Loucy (cell line): ENCODE results near the gene CDH2.

Experiments used
- H2AFZ ChIP-seq: fragments of 200-600 bp; sonication (generic); 2 replicates; pipeline ENCODE4 v1.6.0; 2016; ENCODE audit warnings: antibody characterized with exemption, mild to moderate bottlenecking, low read length, moderate library complexity
- H3F3A ChIP-seq: fragments of 200-600 bp; 2 replicates; pipeline ENCODE4 v1.6.0; 2016; ENCODE audit warnings: antibody characterized with exemption, low read depth, mild to moderate bottlenecking
- H3K27me3 ChIP-seq: fragments of 200-600 bp; sonication (generic); 2 replicates; pipeline ENCODE4 v1.6.1; 2014; ENCODE audit warnings: low read length, mild to moderate bottlenecking; ENCODE audit not compliant: insufficient read depth, poor library complexity, severe bottlenecking
- H3K36me3 ChIP-seq: fragments of 200-600 bp; sonication (generic); 2 replicates; pipeline ENCODE4 v1.6.1; 2016; ENCODE audit warnings: low read length; ENCODE audit not compliant: insufficient read depth
- H3K4me1 ChIP-seq: fragments of 200-600 bp; sonication (generic); 2 replicates; pipeline ENCODE4 v1.5.1; 2014; ENCODE audit warnings: low read length, mild to moderate bottlenecking; ENCODE audit not compliant: insufficient read depth, poor library complexity, severe bottlenecking
- H3K4me2 ChIP-seq: fragments of 200-600 bp; sonication (generic); 2 replicates; pipeline ENCODE4 v1.6.0; 2014; ENCODE audit warnings: antibody characterized with exemption, low read length, low read depth, mild to moderate bottlenecking; ENCODE audit not compliant: poor library complexity, severe bottlenecking
- H3K4me3 ChIP-seq: fragments of 200-600 bp; sonication (generic); 2 replicates; pipeline ENCODE4 v1.5.1; 2014; ENCODE audit warnings: low read length, mild to moderate bottlenecking, mixed read lengths; ENCODE audit not compliant: poor library complexity, severe bottlenecking
- H3K79me2 ChIP-seq: fragments of 200-600 bp; sonication (generic); 2 replicates; pipeline ENCODE4 v1.6.1; 2014; ENCODE audit warnings: low read length; ENCODE audit not compliant: insufficient read depth
- H3K9ac ChIP-seq: fragments of 200-600 bp; sonication (generic); 2 replicates; pipeline ENCODE4 v1.6.0; 2014; ENCODE audit warnings: mild to moderate bottlenecking, low read depth, low read length, moderate library complexity; ENCODE audit not compliant: poor library complexity, severe bottlenecking
- H3K9me2 ChIP-seq: fragments of 200-600 bp; sonication (generic); replicated peaks from 2 replicates; pipeline ENCODE4 v1.6.1; 2016; ENCODE audit warnings: low read depth, low read length, mixed read lengths
- H3K9me3 ChIP-seq: fragments of 200-600 bp; sonication (generic); 2 replicates; pipeline ENCODE4 v1.6.1; 2014; ENCODE audit warnings: mild to moderate bottlenecking, antibody characterized with exemption, low read length, low read depth; ENCODE audit not compliant: insufficient read depth
- H4K20me1 ChIP-seq: fragments of 200-600 bp; sonication (generic); 2 replicates; pipeline ENCODE4 v1.6.0; 2014; ENCODE audit warnings: antibody characterized with exemption, low read length, mild to moderate bottlenecking; ENCODE audit not compliant: insufficient read depth, poor library complexity, severe bottlenecking
- CTCF ChIP-seq: fragments of 200-600 bp; sonication (generic); conservative IDR thresholded peaks from 2 replicates; pipeline ENCODE4 v1.5.1; 2014; ENCODE audit warnings: mild to moderate bottlenecking, antibody characterized with exemption, low read length
- EZH2phosphoT487 ChIP-seq: fragments of 200-600 bp; IDR thresholded peaks from 2 replicates; pipeline ENCODE4 v1.6.1; 2018; ENCODE audit warnings: antibody characterized with exemption, mild to moderate bottlenecking, moderate library complexity, borderline replicate concordance

Gene CDH2

DNA sequence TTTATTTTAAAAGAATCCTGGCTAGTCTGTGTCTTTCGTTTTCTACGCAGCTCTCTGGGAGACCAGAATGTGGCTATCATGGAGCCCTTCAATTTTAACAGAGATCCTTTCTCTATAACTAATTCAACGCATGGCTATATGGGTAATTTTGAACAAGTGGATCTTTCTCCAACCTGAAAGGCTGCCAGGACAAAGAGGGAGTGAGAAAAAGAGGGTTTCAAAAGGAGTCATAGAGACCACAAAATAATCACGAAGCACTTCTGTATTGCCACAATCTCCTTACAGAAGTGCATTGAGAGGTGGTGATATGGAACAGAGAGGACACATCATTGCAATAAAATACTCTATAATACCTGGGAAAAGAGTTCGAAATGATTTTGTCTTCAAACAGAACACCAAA lies 21.7 kb upstream of the CDH2 start:
- Histone ChIP-seq H3K4me3 (no peak overlapping the region), H4K20me1 (no peaks in the 10 kb centered on the region), H3K4me1 (no peaks in the 10 kb centered on the region), H2AFZ (no peak overlapping the region), H3K27me3 (no peaks in the 10 kb centered on the region), H3K9me3 (no peaks in the 10 kb centered on the region), H3K36me3 (no peaks in the 10 kb centered on the region), H3F3A (no peaks in the 10 kb centered on the region), H3K9me2 (no peaks in the 10 kb centered on the region), H3K79me2 (no peaks in the 10 kb centered on the region), H3K9ac (no peak overlapping the region), H3K4me2 (no peak overlapping the region)
- TF ChIP-seq CTCF (no peak), EZH2phosphoT487 (no peak)

GRCh38 chr18:28193177-28193778 lies 16.3 kb upstream of the CDH2 start:
- Histone ChIP-seq H3K36me3 (no peaks in the 10 kb centered on the region), H3K4me1 (no peaks in the 10 kb centered on the region), H3K9me2 (no peaks in the 10 kb centered on the region), H2AFZ (no peak overlapping the region), H3F3A (no peaks in the 10 kb centered on the region), H3K79me2 (no peaks in the 10 kb centered on the region), H4K20me1 (no peaks in the 10 kb centered on the region), H3K4me2 (no peak overlapping the region), H3K9me3 (no peaks in the 10 kb centered on the region), H3K9ac (no peak overlapping the region), H3K4me3 (no peak overlapping the region), H3K27me3 (no peaks in the 10 kb centered on the region)
- no peak for TF ChIP-seq EZH2phosphoT487
- TF ChIP-seq CTCF: no peak

GRCh38 chr18:28189400-28190239 lies 12.7 kb upstream of the CDH2 start:
- Histone ChIP-seq H3K4me3 (no peak overlapping the region), H3K9me3 (no peaks in the 10 kb centered on the region), H3K79me2 (no peaks in the 10 kb centered on the region), H3K9ac (no peak overlapping the region), H3K4me1 (no peaks in the 10 kb centered on the region), H3K36me3 (no peaks in the 10 kb centered on the region), H3F3A (no peaks in the 10 kb centered on the region), H3K27me3 (no peaks in the 10 kb centered on the region), H2AFZ (no peak overlapping the region), H4K20me1 (no peaks in the 10 kb centered on the region), H3K4me2 (no peak overlapping the region), H3K9me2 (no peaks in the 10 kb centered on the region)
- TF ChIP-seq CTCF (peak; percentile 87), EZH2phosphoT487 (no peak)
